ENCODE data around the gene SYT5. TPM values are rescaled to one million over a fixed set of nuclear protein-coding genes. Genes with fewer than 3 reads are reported as not detected.

SYT5 gene
- total and polyA plus RNA-seq, 7 experiments from 2014 or later = 1.7 to 2.6 TPM; not detected in 5

DNA sequence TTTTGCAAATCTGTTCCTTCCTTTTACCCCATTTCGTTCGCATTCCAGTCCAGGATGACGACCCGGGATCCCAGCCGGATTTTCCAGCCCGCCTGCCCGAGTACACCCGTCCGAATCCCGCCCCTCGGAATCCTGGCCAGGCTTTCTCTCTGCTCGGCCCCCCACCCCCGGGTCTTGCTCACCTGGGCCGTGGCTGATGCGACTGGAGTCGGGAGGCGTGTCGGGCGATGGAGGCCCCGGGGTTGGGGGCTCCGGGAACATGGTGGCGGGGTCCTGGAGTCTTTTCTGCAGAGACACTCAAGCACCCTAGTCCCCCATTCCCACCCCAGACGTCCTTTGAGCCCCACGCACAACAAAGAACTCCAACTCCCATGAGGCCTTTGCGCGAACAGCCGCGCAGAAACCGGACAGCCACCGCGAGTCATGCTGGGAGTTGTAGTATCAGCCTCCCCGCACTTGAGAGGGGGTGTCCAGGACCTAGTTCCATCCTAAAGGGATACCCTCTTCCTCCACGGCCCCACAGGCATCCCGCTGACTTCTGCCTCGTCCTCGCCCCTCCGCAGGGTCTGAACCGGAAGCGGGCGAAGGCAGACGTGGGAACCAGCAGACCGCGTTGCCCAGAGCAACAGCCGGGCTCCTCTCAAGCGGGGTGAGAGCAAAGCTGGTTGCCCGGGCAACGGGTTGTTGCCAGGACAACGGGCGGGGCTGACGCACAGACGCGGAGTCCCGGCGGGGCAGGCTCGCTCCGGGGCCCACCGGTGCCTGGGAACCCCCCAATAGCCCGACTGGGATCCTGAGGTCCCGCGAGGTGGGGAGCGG, 1.1 kb downstream of the SYT5 start:
- H3K36me3 ChIP-seq (ENCODE audit: control insufficient read depth in 2 of 3, insufficient read depth in 3 of 3, low read length in 3 of 3) = no peaks in the 10 kb centered on the region
- Mint-ChIP-seq H3K4me1 (peaks cover 9 to 36% (median 26%) of the 10 kb centered on the region in 7 donors), H3K9me3 (peaks cover 0 to 6% (median 0%) of the 10 kb centered on the region in 11 donors), H3K36me3 (peaks cover 0 to 4% (median 0%) of the 10 kb centered on the region in 5 donors), H3K27ac (peak overlapping the region; percentile 38 to 94 (median 86)), H3K27me3 (peaks cover 63 to 79% (median 67%) of the 10 kb centered on the region in 5 donors), H3K4me3 (peak overlapping the region; percentile 49 to 85 (median 82))
- H3K4me3 ChIP-seq (ENCODE audit: low read length) = peak overlapping the region; percentile 64
- peak overlapping the region; percentile 41 for H3K27ac ChIP-seq (ENCODE audit: low read depth, low read length)
- CTCF ChIA-PET = no interaction called here
- no peaks in the 10 kb centered on the region for H3K9me3 ChIP-seq (ENCODE audit: control insufficient read depth in 2 of 3, low read length in 3 of 3)
- DNase-seq (peak; percentile 87 to 98 (median 92)), ATAC-seq (peak; percentile 93)
- intact Hi-C loops (cut with micrococcal nuclease) = loop anchor here (1.0 to 5.0 kb wide), 11 partner anchors 19 to 297 kb away; partner anchors contain the start of genes KMT5C (in 2 of the 2), PPP6R1 (in 2 of the 2), PPP1R12C (in 1 of the 2) and RPL28 (in 1 of the 2)
- POLR2A ChIA-PET = interaction anchor here (2.0 kb wide), 1 partner anchor 80 kb away, joined by 5 read pairs; the partner anchor contains the start of gene PPP6R1
- H3K27me3 ChIP-seq (ENCODE audit: control insufficient read depth in 2 of 2, insufficient read depth in 2 of 2, low read length in 2 of 2) = peaks cover 13 to 50% of the 10 kb centered on the region in 2 donors
- H3K4me1 ChIP-seq (ENCODE audit: control insufficient read depth in 2 of 2, insufficient read depth in 2 of 2, low read length in 2 of 2) = peaks cover 15 to 32% of the 10 kb centered on the region in 2 donors

DNA sequence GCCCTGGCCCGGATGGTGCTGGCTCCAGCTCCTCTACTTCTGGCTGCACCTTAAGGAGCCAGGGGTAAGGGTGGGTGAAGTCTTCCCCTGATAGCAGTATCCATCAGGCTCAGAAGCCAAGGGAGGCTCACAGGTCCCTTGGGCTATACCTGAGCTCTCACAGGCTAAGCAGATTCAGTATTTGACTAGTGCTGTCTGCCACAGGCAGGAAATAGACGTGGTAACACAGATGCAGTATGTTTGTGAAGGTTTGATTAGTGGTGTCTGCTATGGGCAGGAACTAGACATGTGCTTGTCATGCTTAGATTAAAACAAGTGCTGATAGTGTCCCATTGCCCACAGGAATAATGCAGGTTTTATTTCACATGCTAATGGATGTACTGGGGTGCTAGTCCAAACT, 4.0 kb downstream of the SYT5 start:
- CTCF ChIA-PET = no interaction called here
- DNase-seq = no peak
- Histone ChIP-seq H3K4me1 (ENCODE audit: control insufficient read depth in 2 of 2, insufficient read depth in 2 of 2, low read length in 2 of 2) (peaks cover 21 to 39% of the 10 kb centered on the region in 2 donors), H3K36me3 (ENCODE audit: control insufficient read depth in 2 of 3, insufficient read depth in 3 of 3, low read length in 3 of 3) (no peaks in the 10 kb centered on the region), H3K9me3 (ENCODE audit: control insufficient read depth in 2 of 3, low read length in 3 of 3) (no peaks in the 10 kb centered on the region), H3K4me3 (ENCODE audit: low read length) (no peak overlapping the region), H3K27me3 (ENCODE audit: control insufficient read depth in 2 of 2, insufficient read depth in 2 of 2, low read length in 2 of 2) (peaks cover 12 to 49% of the 10 kb centered on the region in 2 donors), H3K27ac (ENCODE audit: low read depth, low read length) (no peak overlapping the region)
- Mint-ChIP-seq H3K27ac (no peak overlapping the region), H3K36me3 (peaks cover 0 to 4% (median 0%) of the 10 kb centered on the region in 5 donors), H3K27me3 (peaks cover 69 to 83% (median 78%) of the 10 kb centered on the region in 5 donors), H3K4me1 (peaks cover 14 to 48% (median 36%) of the 10 kb centered on the region in 7 donors), H3K9me3 (peaks cover 0 to 11% (median 4%) of the 10 kb centered on the region in 11 donors), H3K4me3 (no peak overlapping the region)
- POLR2A ChIA-PET = no interaction called here
- no peak for ATAC-seq
- intact Hi-C loops (cut with micrococcal nuclease) = loop anchor here in 1 of 2 donors (5.0 kb wide), 1 partner anchor 41 kb away; no protein-coding TSS in a partner anchor

DNA sequence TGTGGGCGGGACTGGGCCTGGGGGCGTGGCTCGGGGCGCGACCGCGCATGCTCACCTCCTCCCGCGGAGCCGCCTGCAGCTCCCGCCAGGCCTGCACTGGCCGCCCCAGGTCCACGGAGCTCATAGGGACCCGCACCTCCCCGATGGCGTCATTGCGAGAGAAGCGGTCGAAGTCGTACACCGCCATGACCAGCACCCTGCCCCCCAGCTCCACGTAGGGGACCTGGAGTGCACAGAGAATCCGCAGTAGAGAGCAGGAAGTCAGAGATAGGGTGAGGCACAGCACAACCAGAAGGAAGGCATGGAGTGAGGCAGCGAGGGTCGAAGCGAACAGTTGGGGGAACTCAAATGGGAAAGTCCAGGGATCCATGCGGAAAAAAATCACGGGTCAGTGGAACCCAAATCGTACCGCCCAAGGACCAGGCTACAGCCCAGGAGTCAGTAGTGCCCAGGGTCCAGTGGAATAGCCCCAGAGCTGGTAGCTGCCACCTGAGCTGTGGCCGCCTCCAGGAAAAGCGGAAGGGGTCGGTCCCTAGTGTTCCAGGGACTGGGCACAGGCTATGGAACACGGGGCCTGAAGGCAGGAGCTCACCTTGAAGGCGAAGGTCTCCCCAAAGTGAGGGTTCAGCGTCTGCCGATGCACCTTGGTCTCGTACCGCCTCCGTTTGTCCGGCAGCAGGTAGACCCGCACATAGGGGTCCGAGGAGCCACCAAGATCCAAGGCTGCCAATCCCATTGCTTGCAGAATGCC, 4.8 kb downstream of the SYT5 start:
- H3K27ac Mint-ChIP-seq = no peak overlapping the region
- ChIA-PET CTCF (interaction anchor here (0.7 kb wide), 2 partner anchors 8 to 126 kb away, joined by 3 read pairs; no protein-coding TSS in a partner anchor), POLR2A (interaction anchor here (0.6 kb wide), 1 partner anchor 81 kb away, joined by 4 read pairs; no protein-coding TSS in a partner anchor)
- H3K4me1 ChIP-seq (ENCODE audit: control insufficient read depth in 2 of 2, insufficient read depth in 2 of 2, low read length in 2 of 2) = peaks cover 21 to 35% of the 10 kb centered on the region in 2 donors
- peaks cover 0 to 4% (median 0%) of the 10 kb centered on the region in 5 donors for H3K36me3 Mint-ChIP-seq
- no peaks in the 10 kb centered on the region for H3K9me3 ChIP-seq (ENCODE audit: control insufficient read depth in 2 of 3, low read length in 3 of 3)
- intact Hi-C loops (cut with micrococcal nuclease) = loop anchor here in 1 of 2 donors (5.0 kb wide), 1 partner anchor 42 kb away; no protein-coding TSS in a partner anchor
- no peak overlapping the region for H3K4me3 ChIP-seq (ENCODE audit: low read length)
- ATAC-seq (no peak), DNase-seq (no peak)
- H3K9me3 Mint-ChIP-seq = peaks cover 0 to 11% (median 5%) of the 10 kb centered on the region in 11 donors
- H3K27ac ChIP-seq (ENCODE audit: low read depth, low read length) = no peak overlapping the region
- peaks cover 4 to 42% of the 10 kb centered on the region in 2 donors for H3K27me3 ChIP-seq (ENCODE audit: control insufficient read depth in 2 of 2, insufficient read depth in 2 of 2, low read length in 2 of 2)
- H3K27me3 Mint-ChIP-seq = peaks cover 68 to 82% (median 76%) of the 10 kb centered on the region in 5 donors
- no peaks in the 10 kb centered on the region for H3K36me3 ChIP-seq (ENCODE audit: control insufficient read depth in 2 of 3, insufficient read depth in 3 of 3, low read length in 3 of 3)
- peak overlapping the region in 1 of 10 donors; percentile 51 for H3K4me3 Mint-ChIP-seq
- H3K4me1 Mint-ChIP-seq = peaks cover 14 to 40% (median 34%) of the 10 kb centered on the region in 7 donors

DNA sequence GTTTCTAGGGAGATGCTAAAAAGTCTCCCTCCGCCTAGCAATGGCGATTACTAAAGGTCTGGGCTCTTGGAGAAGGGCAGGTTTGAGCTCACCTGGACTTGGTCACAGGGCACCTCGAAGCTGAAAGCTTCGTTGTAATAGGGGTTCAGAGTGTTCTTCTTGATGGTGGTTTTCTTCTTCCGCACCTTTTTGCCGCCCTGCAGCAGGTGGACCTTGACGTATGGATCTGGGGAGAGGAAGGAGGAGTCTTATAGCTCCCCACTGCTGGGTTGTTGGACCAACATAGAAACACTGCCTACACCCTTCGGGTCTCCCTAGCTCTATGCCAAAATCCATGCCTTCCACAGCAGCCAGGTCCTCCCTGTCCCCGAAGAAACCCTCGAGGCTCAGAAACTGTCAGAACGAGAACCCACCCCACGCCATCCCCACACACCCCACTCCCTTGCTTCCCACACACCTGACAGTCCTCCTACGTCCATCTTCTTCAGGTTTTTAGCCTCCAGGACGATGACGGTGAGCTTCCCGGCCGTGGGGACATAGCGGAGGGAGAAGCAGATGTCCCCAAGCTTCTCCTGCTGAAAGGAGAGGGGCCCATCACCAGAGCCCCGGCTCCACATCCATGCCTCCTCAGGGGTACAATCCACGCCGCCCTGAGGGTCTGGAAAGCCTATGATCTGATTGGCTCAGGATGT, 5.5 kb downstream of the SYT5 start:
- Histone ChIP-seq H3K36me3 (ENCODE audit: control insufficient read depth in 2 of 3, insufficient read depth in 3 of 3, low read length in 3 of 3) (no peaks in the 10 kb centered on the region), H3K4me1 (ENCODE audit: control insufficient read depth in 2 of 2, insufficient read depth in 2 of 2, low read length in 2 of 2) (peaks cover 18 to 28% of the 10 kb centered on the region in 2 donors), H3K27me3 (ENCODE audit: control insufficient read depth in 2 of 2, insufficient read depth in 2 of 2, low read length in 2 of 2) (peaks cover 4 to 39% of the 10 kb centered on the region in 2 donors), H3K9me3 (ENCODE audit: control insufficient read depth in 2 of 3, low read length in 3 of 3) (no peaks in the 10 kb centered on the region), H3K4me3 (ENCODE audit: low read length) (no peak overlapping the region), H3K27ac (ENCODE audit: low read depth, low read length) (no peak overlapping the region)
- ChIA-PET CTCF (interaction anchor here (0.5 to 0.7 kb wide), 2 partner anchors 127 to 129 kb away, joined by 3 read pairs; no protein-coding TSS in a partner anchor), POLR2A (interaction anchor here (0.6 kb wide), 1 partner anchor 82 kb away, joined by 4 read pairs; no protein-coding TSS in a partner anchor)
- no peak overlapping the region for H3K27ac Mint-ChIP-seq
- ATAC-seq (no peak), DNase-seq (no peak)
- peaks cover 72 to 83% (median 79%) of the 10 kb centered on the region in 5 donors for H3K27me3 Mint-ChIP-seq
- intact Hi-C loops (cut with micrococcal nuclease) = loop anchor here in 1 of 2 donors (5.0 kb wide), 1 partner anchor 43 kb away; no protein-coding TSS in a partner anchor
- peak overlapping the region in 7 of 10 donors; percentile 42 to 81 (median 62) for H3K4me3 Mint-ChIP-seq
- peaks cover 0 to 4% (median 0%) of the 10 kb centered on the region in 5 donors for H3K36me3 Mint-ChIP-seq
- H3K4me1 Mint-ChIP-seq = peaks cover 12 to 36% (median 29%) of the 10 kb centered on the region in 7 donors
- H3K9me3 Mint-ChIP-seq = peaks cover 0 to 11% (median 4%) of the 10 kb centered on the region in 11 donors

DNA sequence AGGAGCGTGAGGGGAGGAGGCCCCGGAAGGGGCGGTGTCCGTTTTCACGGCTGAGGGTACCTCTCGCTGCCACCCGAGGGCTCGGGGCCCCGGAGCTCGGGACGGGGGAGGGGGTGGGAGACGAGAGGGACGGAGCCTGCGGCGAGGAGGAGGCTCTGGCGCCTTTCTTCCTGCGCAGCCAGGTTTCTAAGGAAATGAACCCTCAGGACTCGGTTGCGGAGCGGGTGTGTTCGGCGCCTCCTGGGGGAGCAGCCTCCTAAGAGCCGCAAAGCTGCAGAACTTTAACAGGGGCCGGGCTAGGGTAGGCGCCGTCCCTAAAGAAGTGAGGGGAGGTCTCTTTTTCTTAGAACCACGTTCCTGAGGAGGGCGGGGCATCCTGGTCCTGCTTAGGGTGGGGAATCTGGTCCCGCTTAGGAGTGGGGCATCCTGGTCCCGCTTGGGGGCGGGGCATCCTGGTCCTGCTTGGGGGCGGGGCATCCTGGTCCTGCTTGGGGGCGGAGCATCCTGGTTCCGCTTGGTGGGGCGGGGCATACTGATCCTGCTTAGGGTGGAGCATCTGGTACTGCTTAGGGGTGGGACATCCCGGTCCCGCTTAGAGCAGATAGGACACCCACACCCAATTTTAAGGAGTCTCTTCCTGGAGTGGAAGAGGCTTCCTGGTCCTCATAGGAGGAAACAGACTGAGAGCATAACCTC, 6.2 kb downstream of the SYT5 start:
- H3K4me3 Mint-ChIP-seq = peak overlapping the region; percentile 42 to 81 (median 60)
- Histone ChIP-seq H3K4me1 (ENCODE audit: control insufficient read depth in 2 of 2, insufficient read depth in 2 of 2, low read length in 2 of 2) (peaks cover 10 to 24% of the 10 kb centered on the region in 2 donors), H3K36me3 (ENCODE audit: control insufficient read depth in 2 of 3, insufficient read depth in 3 of 3, low read length in 3 of 3) (no peaks in the 10 kb centered on the region), H3K4me3 (ENCODE audit: low read length) (peak overlapping the region; percentile 33), H3K27ac (ENCODE audit: low read depth, low read length) (no peak overlapping the region), H3K9me3 (ENCODE audit: control insufficient read depth in 2 of 3, low read length in 3 of 3) (no peaks in the 10 kb centered on the region), H3K27me3 (ENCODE audit: control insufficient read depth in 2 of 2, insufficient read depth in 2 of 2, low read length in 2 of 2) (peaks cover 4 to 44% of the 10 kb centered on the region in 2 donors)
- POLR2A ChIA-PET = interaction anchor here (0.6 kb wide), 1 partner anchor 117 kb away, joined by 3 read pairs; no protein-coding TSS in a partner anchor
- intact Hi-C loops (cut with micrococcal nuclease) = no loop called here
- ATAC-seq = peak; percentile 41
- H3K36me3 Mint-ChIP-seq = peaks cover 0 to 4% (median 0%) of the 10 kb centered on the region in 5 donors
- H3K27me3 Mint-ChIP-seq = peaks cover 79 to 86% (median 82%) of the 10 kb centered on the region in 5 donors
- H3K9me3 Mint-ChIP-seq = peaks cover 0 to 12% (median 5%) of the 10 kb centered on the region in 11 donors
- peaks cover 5 to 31% (median 24%) of the 10 kb centered on the region in 7 donors for H3K4me1 Mint-ChIP-seq
- no peak overlapping the region for H3K27ac Mint-ChIP-seq
- CTCF ChIA-PET = interaction anchor here (0.5 to 0.7 kb wide), 2 partner anchors 128 to 129 kb away, joined by 3 read pairs; no protein-coding TSS in a partner anchor
- peak in 1 of 9 donors; percentile 61 for DNase-seq
